Heart left ventricle (tissue), 13 donors: ENCODE results near the gene LPCAT1.

Experiments used
- CTCF ChIP-seq, 12 donors: fragments of 200-600 bp; sonication (generic) in 4 of 12; IDR thresholded peaks; one replicate each; pipeline versions ENCODE4 v1.5.0 to v1.8.0; 2018 to 2022; ENCODE audit warnings: antibody characterized with exemption in 12 of 12, mild to moderate bottlenecking in 5 of 12
- POLR2A ChIP-seq, 2 donors: fragments of 450-650 bp; IDR thresholded peaks; one replicate each; pipeline ENCODE4 v1.6.1; 2017; ENCODE audit warnings: antibody characterized with exemption in 2 of 2, mild to moderate bottlenecking in 2 of 2, moderate library complexity in 2 of 2
- donor health status: ischemic (EF 13 %, LVEDD 7.1; RV severe dilation, severe dysfunction).
- donor health status: DM: no; HTN: yes; CAD: no.
- donor health status: DM: no; HTN: no; CAD: no.
- donor health status: ischemic (EF 25% LVEDD 6.9; RV normal size, moderate dysfunction).
- donor health status: ischemic (EF 25% LVEDD 5.7; RV mildly dilated, moderate dysfunction).
- donor health status: ischemic (EF 35%, LVEDD 5.7; RV mildly dilated, moderate dysfunction).
- donor health status: nonischemic (EF 11% LVEDD 7.7; RV severe dilation, severe dysfunction).
- donor health status: DM: yes; HTN: yes; CAD: no.
- donor health status: PGD.
- donor health status: ischemic (EF 29% LVEDD 5.4; RV normal size, mild dysfunction).
- donor health status: nonischemic (EF 23%, LVEDD 6.1; RV moderate dilation, normal function).

DNA sequence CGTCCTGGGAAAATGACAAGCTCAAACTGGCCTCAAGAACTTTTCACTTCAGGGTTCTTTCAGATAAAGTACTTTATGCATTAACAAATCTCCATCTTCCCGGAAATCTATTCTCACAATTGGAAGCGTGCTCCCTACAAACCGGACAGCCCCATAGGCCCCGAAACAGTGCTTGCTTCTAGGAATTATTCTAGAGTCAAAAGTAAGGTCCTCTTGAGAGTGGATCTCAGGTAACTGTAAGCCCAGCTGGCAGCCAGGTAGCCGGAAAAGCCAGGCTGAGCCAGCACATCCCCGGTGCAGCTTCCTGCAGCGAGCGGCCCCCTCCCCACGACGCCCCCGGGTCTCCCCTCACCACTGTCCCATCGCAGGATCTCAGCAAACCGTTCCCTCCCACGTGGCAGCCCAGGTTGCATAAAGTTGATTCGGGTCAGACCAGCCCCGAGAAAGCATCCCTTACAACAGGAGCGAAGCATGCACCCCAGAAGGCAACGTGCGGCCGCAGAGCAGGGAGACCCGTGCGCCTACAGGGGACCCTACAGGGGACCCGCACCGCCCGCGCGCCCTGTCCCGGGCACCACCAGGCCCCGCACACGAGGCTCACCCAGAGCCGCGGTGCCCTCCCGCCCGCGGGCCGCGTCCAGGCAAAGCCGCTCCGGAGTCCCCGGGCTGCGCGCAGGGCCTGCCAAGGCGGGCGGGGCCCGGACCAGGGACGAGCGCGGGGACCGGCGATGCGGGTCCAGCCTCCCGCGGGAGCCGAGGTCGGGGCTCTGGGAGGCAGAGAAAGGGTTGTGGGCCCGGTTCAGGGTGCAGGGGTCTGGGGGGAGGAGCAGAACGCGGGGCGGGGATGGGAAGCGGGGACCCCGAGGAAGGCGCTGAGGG, 920 bp downstream of the LPCAT1 start:
- no peak for TF ChIP-seq POLR2A (IDR thresholded peaks at IDR 0.05)
- TF ChIP-seq CTCF (IDR thresholded peaks at IDR 0.05), result no peak
